ENCODE data around the gene FLG. TPM values are rescaled to one million over a fixed set of nuclear protein-coding genes. Genes with fewer than 3 reads are reported as not detected.
"Not testable (repeated sequence)": the region's sequence is repeated elsewhere in the genome, so short reads cannot be mapped to it uniquely, and the experiment has no call there.

Gene FLG
- total RNA-seq, 1 donor from 2014 or later: not detected

GRCh38 chr1:152343006-152343405 is 18.0 kb upstream of the FLG start:
- H3K27me3 Mint-ChIP-seq (ENCODE audit: unreplicated experiment): no peaks in the 10 kb centered on the region
- no peak for TF ChIP-seq CTCF (IDR thresholded peaks at IDR 0.05; ENCODE audit: partially characterized antibody, unreplicated experiment)
- no peak overlapping the region for H3K27ac Mint-ChIP-seq (ENCODE audit: unreplicated experiment)
- DNase-seq: no peak
- no peaks in the 10 kb centered on the region for H3K36me3 Mint-ChIP-seq (ENCODE audit: unreplicated experiment)
- no peaks in the 10 kb centered on the region for H3K9me3 Mint-ChIP-seq (ENCODE audit: unreplicated experiment)
- no peak overlapping the region for H3K4me3 Mint-ChIP-seq (ENCODE audit: unreplicated experiment)
- H3K4me1 Mint-ChIP-seq (ENCODE audit: low read depth, unreplicated experiment): no peaks in the 10 kb centered on the region

GRCh38 chr1:152335399-152335798 is 10.4 kb upstream of the FLG start:
- no peak for TF ChIP-seq CTCF (IDR thresholded peaks at IDR 0.05; ENCODE audit: partially characterized antibody, unreplicated experiment)
- DNase-seq: no peak
- Mint-ChIP-seq H3K9me3 (ENCODE audit: unreplicated experiment) (no peaks in the 10 kb centered on the region), H3K4me1 (ENCODE audit: low read depth, unreplicated experiment) (no peaks in the 10 kb centered on the region), H3K27me3 (ENCODE audit: unreplicated experiment) (no peaks in the 10 kb centered on the region), H3K4me3 (ENCODE audit: unreplicated experiment) (no peak overlapping the region), H3K27ac (ENCODE audit: unreplicated experiment) (no peak overlapping the region), H3K36me3 (ENCODE audit: unreplicated experiment) (no peaks in the 10 kb centered on the region)

- TF ChIP-seq CTCF (IDR thresholded peaks at IDR 0.05; ENCODE audit: partially characterized antibody, unreplicated experiment): no peak
- Mint-ChIP-seq H3K4me3 (ENCODE audit: unreplicated experiment) (no peak overlapping the region), H3K27ac (ENCODE audit: unreplicated experiment) (no peak overlapping the region), H3K27me3 (ENCODE audit: unreplicated experiment) (no peaks in the 10 kb centered on the region), H3K9me3 (ENCODE audit: unreplicated experiment) (no peaks in the 10 kb centered on the region), H3K4me1 (ENCODE audit: low read depth, unreplicated experiment) (no peaks in the 10 kb centered on the region), H3K36me3 (ENCODE audit: unreplicated experiment) (no peaks in the 10 kb centered on the region)
- DNase-seq: no peak
Observed at GRCh38 chr1:152328801-152329391, 3.9 kb upstream of the FLG start.

GRCh38 chr1:152313970-152314369 is 11.1 kb downstream of the FLG start:
- Mint-ChIP-seq H3K4me1 (ENCODE audit: low read depth, unreplicated experiment) (no peaks in the 10 kb centered on the region), H3K9me3 (ENCODE audit: unreplicated experiment) (peaks cover 24% of the 10 kb centered on the region), H3K4me3 (ENCODE audit: unreplicated experiment) (no peak overlapping the region), H3K27ac (ENCODE audit: unreplicated experiment) (no peak overlapping the region), H3K36me3 (ENCODE audit: unreplicated experiment) (peaks cover 52% of the 10 kb centered on the region), H3K27me3 (ENCODE audit: unreplicated experiment) (peaks cover 13% of the 10 kb centered on the region)
- DNase-seq: no peak
- TF ChIP-seq CTCF (IDR thresholded peaks at IDR 0.05; ENCODE audit: partially characterized antibody, unreplicated experiment): no peak

- H3K27me3 Mint-ChIP-seq (ENCODE audit: unreplicated experiment): peaks cover 16% of the 10 kb centered on the region
- H3K36me3 Mint-ChIP-seq (ENCODE audit: unreplicated experiment): peaks cover 58% of the 10 kb centered on the region
- H3K4me1 Mint-ChIP-seq (ENCODE audit: low read depth, unreplicated experiment): no peaks in the 10 kb centered on the region
- no peak for DNase-seq
- H3K4me3 Mint-ChIP-seq (ENCODE audit: unreplicated experiment): no peak overlapping the region
- peaks cover 26% of the 10 kb centered on the region for H3K9me3 Mint-ChIP-seq (ENCODE audit: unreplicated experiment)
- H3K27ac Mint-ChIP-seq (ENCODE audit: unreplicated experiment): no peak overlapping the region
- TF ChIP-seq CTCF (IDR thresholded peaks at IDR 0.05; ENCODE audit: partially characterized antibody, unreplicated experiment): no peak
Observed at GRCh38 chr1:152313319-152313801, 11.7 kb downstream of the FLG start.

- H3K4me3 Mint-ChIP-seq (ENCODE audit: unreplicated experiment); H3K27ac Mint-ChIP-seq (ENCODE audit: unreplicated experiment); DNase-seq; H3K4me1 Mint-ChIP-seq (ENCODE audit: low read depth, unreplicated experiment): not testable (repeated sequence)
- peaks cover 66% of the 10 kb centered on the region for H3K36me3 Mint-ChIP-seq (ENCODE audit: unreplicated experiment)
- H3K9me3 Mint-ChIP-seq (ENCODE audit: unreplicated experiment): peaks cover 30% of the 10 kb centered on the region
- peaks cover 23% of the 10 kb centered on the region for H3K27me3 Mint-ChIP-seq (ENCODE audit: unreplicated experiment)
Observed at GRCh38 chr1:152312169-152312568, 12.9 kb downstream of the FLG start.
